Transverse colon (tissue), 4 donors: Measurements from ENCODE around the gene RGS7. TPM values are rescaled to one million over a fixed set of nuclear protein-coding genes. Genes with fewer than 3 reads are reported as not detected.

Source experiments
- DNase-seq: peaks from one replicate; pipeline ENCODE4 v3.0.0-alpha.2; 2019
- H3K27ac ChIP-seq, 4 donors: fragments of 200-600 bp; sonication (generic); 2 replicates each; pipeline ENCODE4 v1.5.1; 2016 to 2018; ENCODE audit warnings: inconsistent platforms in 4 of 4
- H3K27me3 ChIP-seq: fragments of 200-600 bp; sonication (generic); 2 replicates; pipeline ENCODE4 v1.5.1; 2017; ENCODE audit warnings: inconsistent platforms
- H3K36me3 ChIP-seq, 4 donors: fragments of 200-600 bp; sonication (generic); 2 replicates each; pipeline ENCODE4 v1.5.1; 2017 to 2019; ENCODE audit warnings: inconsistent platforms in 4 of 4
- H3K4me1 ChIP-seq, 4 donors: fragments of 200-600 bp; sonication (generic); 2 replicates each; pipeline ENCODE4 v1.5.1; 2017 to 2020; ENCODE audit warnings: inconsistent platforms in 4 of 4
- H3K4me3 ChIP-seq, 4 donors: fragments of 200-600 bp; sonication (generic); 1 replicate in 1 of 4; 2 replicates in 3 of 4; pipeline versions ENCODE4 v1.5.1 to v1.6.1; 2017 to 2019; ENCODE audit warnings: inconsistent platforms in 4 of 4
- H3K9me3 ChIP-seq, 2 donors: fragments of 200-600 bp; sonication (generic); 2 replicates each; pipeline ENCODE4 v1.5.1; 2017 to 2019; ENCODE audit warnings: inconsistent platforms in 2 of 2
- CTCF ChIP-seq, 5 experiments: fragments of 200-600 bp in 3 of 5; fragments of 450-650 bp in 2 of 5; sonication (generic) in 3 of 5; IDR thresholded peaks; 1 replicate in 2 of 5; 2 replicates in 3 of 5; pipeline ENCODE4 v1.5.1; 2016 to 2017; ENCODE audit warnings: antibody characterized with exemption in 5 of 5, inconsistent platforms in 3 of 5, mild to moderate bottlenecking in 2 of 5, moderate library complexity in 1 of 5
- EP300 ChIP-seq: sonication (generic); formaldehyde crosslinking; IDR thresholded peaks from one replicate; pipeline ENCODE4 v1.6.1; 2017; ENCODE audit warnings: antibody characterized with exemption, low read depth
- POLR2A ChIP-seq: fragments of 450-650 bp; IDR thresholded peaks from one replicate; pipeline ENCODE4 v1.6.1; 2016; ENCODE audit warnings: antibody characterized with exemption, mild to moderate bottlenecking, moderate library complexity
- POLR2AphosphoS5 ChIP-seq, 3 donors: sonication (generic); formaldehyde crosslinking; IDR thresholded peaks; one replicate each; pipeline ENCODE4 v1.6.1; 2016; ENCODE audit warnings: antibody characterized with exemption in 3 of 3
- WGBS, 2 donors: methylation state at CpG; one replicate each; pipeline ENCODE4 v1.1.5; 2018; ENCODE audit warnings: low coverage in 1 of 2; 5-methylcytosine and 5-hydroxymethylcytosine counted together
- in situ Hi-C, 4 donors: fragments of 200-750 bp; cut with MboI; loops; one replicate each; pipeline versions ENCODE4 v1.15.0 to v1.15.1; 2017; ENCODE audit warnings: low sequenced_read_pairs in 3 of 4, low pct_ligation_motif_present in 1 of 4, low pct_unique_long_range_greater_than_20kb in 1 of 4
- intact Hi-C: fragments of 100-400 bp; cut with DNase I; formaldehyde crosslinking; loops from one replicate; pipeline ENCODE4 v1.15.1; 2023; ENCODE audit warnings: low total_unique reads
- total RNA-seq, 4 donors: library from RNA; depleted of rRNA; stranded (reverse); fragments of >200 nt; gene quantifications; one replicate each; pipeline ENCODE4 v1.1.0, GENCODE V29; 2016

Gene RGS7
- total RNA-seq, 4 donors from 2014 or later = 1.5 to 2.0 TPM; not detected in 2

- in situ Hi-C loops (no loop called here), intact Hi-C loops (no loop called here)
- Histone ChIP-seq H3K4me1 (peaks cover 0 to 7% (median 3%) of the 10 kb centered on the region in 4 donors), H3K4me3 (no peak overlapping the region), H3K9me3 (no peaks in the 10 kb centered on the region), H3K27ac (no peak overlapping the region), H3K36me3 (no peaks in the 10 kb centered on the region), H3K27me3 (no peaks in the 10 kb centered on the region)
- TF ChIP-seq POLR2AphosphoS5 (IDR thresholded peaks at IDR 0.05) = no peak
- no peak for TF ChIP-seq CTCF (IDR thresholded peaks at IDR 0.05)
- TF ChIP-seq EP300 = no peak
- TF ChIP-seq POLR2A = no peak
- DNase-seq = no peak
- WGBS, 2 donors = 40 to 81% methylated on average over 1 of the region's 1 CpG
These were observed 598.7 kb downstream of the RGS7 start for GRCh38 chr1:240758296-240758695.

GRCh38 chr1:240747907-240748306 lies 609.1 kb downstream of the RGS7 start:
- in situ Hi-C loops = loop anchor here in 2 of 4 donors (25.0 kb wide), 2 partner anchors 189 to 739 kb away; no protein-coding TSS in a partner anchor
- Histone ChIP-seq H3K4me1 (no peaks in the 10 kb centered on the region), H3K27ac (no peak overlapping the region), H3K9me3 (no peaks in the 10 kb centered on the region), H3K4me3 (no peak overlapping the region), H3K36me3 (no peaks in the 10 kb centered on the region), H3K27me3 (no peaks in the 10 kb centered on the region)
- intact Hi-C loops = no loop called here
- TF ChIP-seq POLR2A (no peak), EP300 (no peak), POLR2AphosphoS5 (IDR thresholded peaks at IDR 0.05) (no peak), CTCF (IDR thresholded peaks at IDR 0.05) (no peak)
- no peak for DNase-seq

DNA sequence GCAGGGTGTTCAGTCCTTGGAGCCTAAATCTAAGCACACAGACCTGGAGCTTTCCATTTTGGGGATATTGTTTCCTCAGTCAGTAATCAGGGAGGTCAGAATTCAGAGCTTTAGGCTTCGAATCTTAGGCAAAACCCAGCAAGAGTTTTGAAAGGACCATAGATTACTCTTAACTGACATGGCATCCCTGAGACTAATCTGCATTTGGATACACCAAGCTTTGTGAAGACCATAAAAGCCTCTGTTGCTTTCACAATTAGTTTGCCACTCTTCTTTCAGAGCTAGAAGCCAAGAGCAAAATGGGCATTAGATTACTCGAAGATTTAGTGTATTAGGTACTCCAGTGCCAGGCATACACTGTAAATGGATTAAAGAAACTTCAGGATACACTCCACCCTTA lies 613.3 kb downstream of the RGS7 start:
- no peaks in the 10 kb centered on the region for H3K36me3 ChIP-seq
- H3K27me3 ChIP-seq = no peaks in the 10 kb centered on the region
- TF ChIP-seq POLR2AphosphoS5 (IDR thresholded peaks at IDR 0.05) = no peak
- TF ChIP-seq CTCF (IDR thresholded peaks at IDR 0.05) = no peak
- TF ChIP-seq POLR2A = no peak
- 56 to 73% methylated on average over 2 of the region's 2 CpGs for WGBS, 2 donors
- intact Hi-C loops (no loop called here), in situ Hi-C loops (loop anchor here in 2 of 4 donors (25.0 kb wide), 2 partner anchors 194 to 744 kb away; no protein-coding TSS in a partner anchor)
- H3K9me3 ChIP-seq = no peaks in the 10 kb centered on the region
- H3K27ac ChIP-seq = no peak overlapping the region
- DNase-seq = no peak
- H3K4me3 ChIP-seq = no peak overlapping the region
- H3K4me1 ChIP-seq = no peaks in the 10 kb centered on the region

GRCh38 chr1:240739754-240740153 lies 617.3 kb downstream of the RGS7 start:
- no peak overlapping the region for H3K27ac ChIP-seq
- H3K4me1 ChIP-seq = no peaks in the 10 kb centered on the region
- H3K9me3 ChIP-seq = no peaks in the 10 kb centered on the region
- TF ChIP-seq EP300 (no peak), POLR2AphosphoS5 (IDR thresholded peaks at IDR 0.05) (no peak)
- H3K27me3 ChIP-seq = no peaks in the 10 kb centered on the region
- 44 to 74% methylated on average over 1 of the region's 1 CpG for WGBS, 2 donors
- in situ Hi-C loops = loop anchor here in 2 of 4 donors (25.0 kb wide), 2 partner anchors 198 to 748 kb away; no protein-coding TSS in a partner anchor
- DNase-seq = no peak
- no peaks in the 10 kb centered on the region for H3K36me3 ChIP-seq
- no peak overlapping the region for H3K4me3 ChIP-seq
- intact Hi-C loops = no loop called here

DNA sequence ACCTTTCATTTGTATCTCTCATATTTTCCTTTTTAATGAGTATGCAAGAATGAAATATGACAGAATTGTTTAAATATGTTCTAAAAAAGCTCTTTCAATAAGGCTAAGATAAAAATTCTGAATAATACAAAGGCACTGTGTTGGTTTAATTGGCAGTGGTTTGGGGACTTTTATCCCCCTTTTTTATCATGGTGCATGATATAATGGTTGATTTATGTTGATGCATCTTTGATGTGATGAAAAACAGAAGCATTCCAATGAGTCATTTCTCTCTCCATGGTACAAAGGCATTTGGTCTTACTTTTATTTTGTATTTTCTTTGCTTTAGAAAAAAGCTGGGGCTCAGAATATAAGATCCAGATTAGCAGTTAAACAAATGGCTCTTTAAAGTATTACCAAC lies 617.9 kb downstream of the RGS7 start:
- in situ Hi-C loops (loop anchor here in 2 of 4 donors (25.0 kb wide), 2 partner anchors 198 to 748 kb away; no protein-coding TSS in a partner anchor), intact Hi-C loops (no loop called here)
- Histone ChIP-seq H3K9me3 (no peaks in the 10 kb centered on the region), H3K4me3 (no peak overlapping the region), H3K36me3 (no peaks in the 10 kb centered on the region), H3K27me3 (no peaks in the 10 kb centered on the region), H3K27ac (no peak overlapping the region), H3K4me1 (no peaks in the 10 kb centered on the region)
- TF ChIP-seq POLR2AphosphoS5 (IDR thresholded peaks at IDR 0.05) (no peak), POLR2A (no peak), CTCF (IDR thresholded peaks at IDR 0.05) (no peak), EP300 (no peak)
- no peak for DNase-seq
